Liver (tissue), 9 donors: Measurements from ENCODE around the gene PSMD1. TPM values are rescaled to one million over a fixed set of nuclear protein-coding genes. Genes with fewer than 3 reads are reported as not detected.

Source experiments
- DNase-seq: peaks from one replicate; pipeline ENCODE4 v3.0.0-alpha.2; 2017; ENCODE audit warnings: low spot score
- H3K27ac ChIP-seq, 2 donors: one replicate each; pipeline ENCODE4 v1.7.0; 2013; ENCODE audit warnings: inconsistent platforms in 2 of 2, low read length in 2 of 2, control low read depth in 1 of 2, low read depth in 1 of 2, mild to moderate bottlenecking in 1 of 2
- H3K27me3 ChIP-seq, 4 donors: one replicate each; pipeline versions ENCODE4 v1.6.1 to v1.7.0; 2013; ENCODE audit warnings: low read length in 3 of 4, inconsistent platforms in 1 of 4, mild to moderate bottlenecking in 1 of 4, moderate library complexity in 1 of 4; ENCODE audit not compliant: control insufficient read depth in 4 of 4, insufficient read depth in 4 of 4
- H3K36me3 ChIP-seq, 4 donors: one replicate each; pipeline versions ENCODE4 v1.6.1 to v1.7.0; 2013; ENCODE audit warnings: low read length in 3 of 4, mild to moderate bottlenecking in 3 of 4, low read depth in 1 of 4, moderate library complexity in 1 of 4; ENCODE audit not compliant: control insufficient read depth in 4 of 4, insufficient read depth in 3 of 4
- H3K4me1 ChIP-seq, 4 donors: one replicate each; pipeline versions ENCODE4 v1.6.1 to v1.7.0; 2013; ENCODE audit warnings: low read length in 3 of 4, mild to moderate bottlenecking in 3 of 4, moderate library complexity in 1 of 4; ENCODE audit not compliant: control insufficient read depth in 4 of 4, insufficient read depth in 4 of 4
- H3K4me3 ChIP-seq, 3 donors: one replicate each; pipeline versions ENCODE4 v1.6.1 to v1.7.0; 2013; ENCODE audit warnings: low read length in 3 of 3, control low read depth in 1 of 3, low read depth in 1 of 3, mild to moderate bottlenecking in 1 of 3
- H3K9ac ChIP-seq, 2 donors: one replicate each; pipeline ENCODE4 v1.7.0; 2013; ENCODE audit warnings: low read length in 2 of 2, mild to moderate bottlenecking in 2 of 2, moderate library complexity in 2 of 2, control low read depth in 1 of 2, low read depth in 1 of 2
- H3K9me3 ChIP-seq, 4 donors: one replicate each; pipeline versions ENCODE4 v1.6.1 to v1.7.0; 2013; ENCODE audit warnings: low read length in 3 of 4; ENCODE audit not compliant: control insufficient read depth in 4 of 4
- ATF3 ChIP-seq: IDR thresholded peaks from 2 replicates; pipeline ENCODE4 v1.6.1; 2016; ENCODE audit warnings: antibody characterized with exemption
- EGR1 ChIP-seq, 2 donors: IDR thresholded peaks; 2 replicates each; pipeline ENCODE4 v1.6.1; 2016 to 2018; ENCODE audit warnings: antibody characterized with exemption in 2 of 2, low read depth in 2 of 2
- FOXA1 ChIP-seq: IDR thresholded peaks from 2 replicates; pipeline ENCODE4 v1.6.1; 2016; ENCODE audit warnings: antibody characterized with exemption
- FOXA2 ChIP-seq: IDR thresholded peaks from 2 replicates; pipeline ENCODE4 v1.6.1; 2016; ENCODE audit warnings: antibody characterized with exemption
- GABPA ChIP-seq, 2 donors: IDR thresholded peaks in 1 of 2; conservative IDR thresholded peaks in 1 of 2; 2 replicates each; pipeline ENCODE4 v1.6.1; 2016; ENCODE audit warnings: antibody characterized with exemption in 2 of 2, mild to moderate bottlenecking in 1 of 2, moderate library complexity in 1 of 2
- HNF4A ChIP-seq, 2 donors: conservative IDR thresholded peaks; 2 replicates each; pipeline ENCODE4 v1.6.1; 2016; ENCODE audit warnings: antibody characterized with exemption in 2 of 2, mild to moderate bottlenecking in 2 of 2
- HNF4G ChIP-seq: IDR thresholded peaks from 2 replicates; pipeline ENCODE4 v1.6.1; 2016; ENCODE audit warnings: antibody characterized with exemption
- JUND ChIP-seq, 2 donors: IDR thresholded peaks; 2 replicates each; pipeline ENCODE4 v1.6.1; 2016; ENCODE audit warnings: antibody characterized with exemption in 2 of 2
- NR2F2 ChIP-seq: IDR thresholded peaks from 2 replicates; pipeline ENCODE4 v1.6.1; 2016; ENCODE audit warnings: antibody characterized with exemption
- RAD21 ChIP-seq, 2 donors: IDR thresholded peaks; 2 replicates each; pipeline ENCODE4 v1.6.1; 2016; ENCODE audit warnings: antibody characterized with exemption in 2 of 2, mild to moderate bottlenecking in 2 of 2
- REST ChIP-seq: IDR thresholded peaks from 2 replicates; pipeline ENCODE4 v1.6.1; 2016; ENCODE audit warnings: antibody characterized with exemption, mild to moderate bottlenecking
- RXRA ChIP-seq, 2 donors: IDR thresholded peaks; 2 replicates each; pipeline ENCODE4 v1.6.1; 2017 to 2018; ENCODE audit warnings: antibody characterized with exemption in 2 of 2, mild to moderate bottlenecking in 1 of 2
- SP1 ChIP-seq: IDR thresholded peaks from 2 replicates; pipeline ENCODE4 v1.6.1; 2018; ENCODE audit warnings: antibody characterized with exemption, mild to moderate bottlenecking
- TAF1 ChIP-seq: conservative IDR thresholded peaks from 2 replicates; pipeline ENCODE4 v1.6.1; 2016; ENCODE audit warnings: antibody characterized with exemption, mild to moderate bottlenecking
- YY1 ChIP-seq: IDR thresholded peaks from 2 replicates; pipeline ENCODE4 v1.6.1; 2016; ENCODE audit warnings: antibody characterized with exemption, mild to moderate bottlenecking
- ZBTB33 ChIP-seq: IDR thresholded peaks from 2 replicates; pipeline ENCODE4 v1.6.1; 2016; ENCODE audit warnings: antibody characterized with exemption
- WGBS: extraction: QIAGEN DNeasy Blood & Tissue Kit; methylation state at CpG from one replicate; pipeline ENCODE4 v1.1.7; 2013; 5-methylcytosine and 5-hydroxymethylcytosine counted together
- polyA plus RNA-seq, 2 donors: library from polyadenylated mRNA; stranded (reverse) in 1 of 2; unstranded in 1 of 2; fragments of 200-250 nt in 1 of 2; fragments of >200 nt in 1 of 2; fragmentation: Nextera tagmentation in 1 of 2; extraction: Ambion mirVana in 1 of 2; gene quantifications; one replicate each; pipeline versions ENCODE4 v1.2.1 to v1.2.3, GENCODE V29; 2013 to 2015
- total RNA-seq, 2 donors: library from RNA; depleted of rRNA; stranded (reverse); fragments of >200 nt; gene quantifications; one replicate each; pipeline ENCODE4 v1.2.3, GENCODE V29; 2014
- TF ChIP-seq, protein P1 (sequence below): fragments of 150-350 bp; IDR thresholded peaks from 2 replicates; pipeline ENCODE4 v1.5.1; 2017; ENCODE audit warnings: improper control_type of control experiment, low read depth, low read length; ENCODE audit not compliant: missing input control
- TF ChIP-seq, protein P2 (sequence below): IDR thresholded peaks from 2 replicates; pipeline ENCODE4 v1.6.1; 2016; ENCODE audit warnings: antibody characterized with exemption
- donor health status: healthy.
- donor health status: healthy.
- donor health status: healthy.
- donor health status: healthy.
- donor health status: healthy.

PSMD1 gene
- total and polyA plus RNA-seq, 4 donors = 31.7 to 83.3 (median 68.1) TPM

DNA sequence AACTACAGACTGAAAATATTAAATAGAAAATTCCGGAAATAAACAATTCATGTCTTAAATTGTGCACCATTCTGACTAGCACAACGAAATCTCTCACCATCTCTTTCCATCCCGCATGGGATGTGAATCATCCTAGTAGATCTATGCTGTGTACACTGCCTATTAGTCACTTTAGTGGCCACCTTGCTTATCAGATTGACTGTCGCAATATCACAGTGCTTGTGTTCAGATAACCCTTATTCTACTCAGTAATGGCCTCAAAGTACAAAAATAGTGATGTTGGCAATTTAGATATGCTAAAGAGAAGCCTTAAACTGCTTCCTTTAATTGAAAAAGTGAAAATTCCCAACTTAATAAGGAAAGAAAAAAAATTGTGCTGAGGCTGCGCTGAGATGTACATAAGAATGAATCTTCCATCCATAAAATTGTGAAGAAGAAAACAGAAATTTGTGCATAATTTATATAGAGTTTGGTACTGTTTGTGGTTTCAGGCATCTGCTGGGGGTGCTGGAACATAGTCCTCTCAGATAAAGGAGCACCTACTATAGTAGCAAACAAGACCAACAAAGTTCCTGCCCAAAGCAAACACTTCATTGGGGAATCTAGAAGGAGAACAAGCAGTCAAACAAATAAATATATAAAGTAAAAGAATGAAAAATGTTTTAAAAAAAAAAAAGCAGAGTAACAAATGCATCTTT, 12.0 kb downstream of the PSMD1 start:
- peak; percentile 26 for TF ChIP-seq YY1
- TF ChIP-seq RXRA (IDR thresholded peaks at IDR 0.05) = peak in 1 of 2 donors; percentile 42
- TF ChIP-seq, protein P1, sequence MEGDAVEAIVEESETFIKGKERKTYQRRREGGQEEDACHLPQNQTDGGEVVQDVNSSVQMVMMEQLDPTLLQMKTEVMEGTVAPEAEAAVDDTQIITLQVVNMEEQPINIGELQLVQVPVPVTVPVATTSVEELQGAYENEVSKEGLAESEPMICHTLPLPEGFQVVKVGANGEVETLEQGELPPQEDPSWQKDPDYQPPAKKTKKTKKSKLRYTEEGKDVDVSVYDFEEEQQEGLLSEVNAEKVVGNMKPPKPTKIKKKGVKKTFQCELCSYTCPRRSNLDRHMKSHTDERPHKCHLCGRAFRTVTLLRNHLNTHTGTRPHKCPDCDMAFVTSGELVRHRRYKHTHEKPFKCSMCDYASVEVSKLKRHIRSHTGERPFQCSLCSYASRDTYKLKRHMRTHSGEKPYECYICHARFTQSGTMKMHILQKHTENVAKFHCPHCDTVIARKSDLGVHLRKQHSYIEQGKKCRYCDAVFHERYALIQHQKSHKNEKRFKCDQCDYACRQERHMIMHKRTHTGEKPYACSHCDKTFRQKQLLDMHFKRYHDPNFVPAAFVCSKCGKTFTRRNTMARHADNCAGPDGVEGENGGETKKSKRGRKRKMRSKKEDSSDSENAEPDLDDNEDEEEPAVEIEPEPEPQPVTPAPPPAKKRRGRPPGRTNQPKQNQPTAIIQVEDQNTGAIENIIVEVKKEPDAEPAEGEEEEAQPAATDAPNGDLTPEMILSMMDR = no peak
- no peak for TF ChIP-seq EGR1 (IDR thresholded peaks at IDR 0.05; ENCODE audit: low read depth in 2 of 2)
- TF ChIP-seq SP1 = no peak
- TF ChIP-seq JUND (IDR thresholded peaks at IDR 0.05) = peak in 1 of 2 donors; percentile 54
- no peak for TF ChIP-seq HNF4G
- TF ChIP-seq, protein P2, sequence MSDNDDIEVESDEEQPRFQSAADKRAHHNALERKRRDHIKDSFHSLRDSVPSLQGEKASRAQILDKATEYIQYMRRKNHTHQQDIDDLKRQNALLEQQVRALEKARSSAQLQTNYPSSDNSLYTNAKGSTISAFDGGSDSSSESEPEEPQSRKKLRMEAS = no peak
- TF ChIP-seq REST = no peak
- no peak for TF ChIP-seq GABPA (IDR thresholded peaks at IDR 0.05 in 1 of 2, conservative IDR thresholded peaks at IDR 0.05 in 1 of 2)
- TF ChIP-seq TAF1 = no peak
- TF ChIP-seq NR2F2 = no peak
- no peak for TF ChIP-seq ZBTB33
- TF ChIP-seq ATF3 = no peak
- no peak for TF ChIP-seq FOXA1
- TF ChIP-seq RAD21 (IDR thresholded peaks at IDR 0.05) = no peak
- TF ChIP-seq HNF4A (conservative IDR thresholded peaks at IDR 0.05) = peak in 1 of 2 donors; percentile 20
- peak; percentile 60 for TF ChIP-seq FOXA2
- H3K9me3 ChIP-seq = no peaks in the 10 kb centered on the region
- no peak overlapping the region for H3K9ac ChIP-seq
- WGBS = 84% methylated on average over 5 of the region's 5 CpGs
- no peaks in the 10 kb centered on the region for H3K27me3 ChIP-seq
- no peak for DNase-seq
- H3K4me1 ChIP-seq = no peaks in the 10 kb centered on the region
- peaks cover 8 to 65% (median 58%) of the 10 kb centered on the region in 4 donors for H3K36me3 ChIP-seq
- peak overlapping the region in 1 of 2 donors; percentile 40 for H3K27ac ChIP-seq
- no peak overlapping the region for H3K4me3 ChIP-seq
